HG02759 (cell line): Measurements from ENCODE around the gene FAN1.
"Not testable (repeated sequence)": the region's sequence is repeated elsewhere in the genome, so short reads cannot be mapped to it uniquely, and the experiment has no call there.

ENCODE experiments used
- ATAC-seq: cut with Tn5 transposase; IDR thresholded peaks from one replicate; pipeline ENCODE4 v1.9.1; 2021; ENCODE audit warnings: mild to moderate bottlenecking, moderate library complexity; ENCODE audit not compliant: unreplicated experiment

FAN1 gene

GRCh38 chr15:30903497-30904187 lies at the start of gene FAN1:
TSS of gene FAN1 (plus strand) at chr15:30903915. CDS start at chr15:30904664, 749 bp downstream.
- peak; percentile 87 for ATAC-seq

- no peak for ATAC-seq
Observed at GRCh38 chr15:30859091-30859874, 44.4 kb upstream of the FAN1 start.

GRCh38 chr15:30865257-30865656 lies 38.5 kb upstream of the FAN1 start:
- no peak for ATAC-seq

DNA sequence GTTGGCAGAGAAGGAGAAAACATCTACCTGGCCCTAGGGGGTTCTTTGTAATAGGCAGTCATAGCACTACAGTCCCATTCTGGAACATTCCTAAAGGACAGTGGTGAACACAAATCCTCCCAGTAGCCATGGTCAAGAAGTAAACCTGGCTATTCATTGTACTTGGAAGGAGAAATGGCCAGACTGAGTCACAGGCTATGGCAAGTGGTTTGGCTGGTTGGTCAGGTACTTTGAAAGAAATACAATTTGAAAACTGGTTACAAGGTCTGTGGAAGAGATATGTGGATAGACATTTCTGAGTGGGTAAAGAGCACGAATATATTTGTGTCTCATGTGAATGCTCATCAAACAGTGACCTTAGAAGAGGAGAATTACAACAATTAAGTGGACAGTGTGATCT lies 33.0 kb upstream of the FAN1 start:
- ATAC-seq: no peak

- no peak for ATAC-seq
Observed at GRCh38 chr15:30872341-30872748, 31.4 kb upstream of the FAN1 start.

- no peak for ATAC-seq
Observed at GRCh38 chr15:30877070-30877469, 26.6 kb upstream of the FAN1 start.

- no peak for ATAC-seq
Observed at GRCh38 chr15:30878515-30878914, 25.2 kb upstream of the FAN1 start.

DNA sequence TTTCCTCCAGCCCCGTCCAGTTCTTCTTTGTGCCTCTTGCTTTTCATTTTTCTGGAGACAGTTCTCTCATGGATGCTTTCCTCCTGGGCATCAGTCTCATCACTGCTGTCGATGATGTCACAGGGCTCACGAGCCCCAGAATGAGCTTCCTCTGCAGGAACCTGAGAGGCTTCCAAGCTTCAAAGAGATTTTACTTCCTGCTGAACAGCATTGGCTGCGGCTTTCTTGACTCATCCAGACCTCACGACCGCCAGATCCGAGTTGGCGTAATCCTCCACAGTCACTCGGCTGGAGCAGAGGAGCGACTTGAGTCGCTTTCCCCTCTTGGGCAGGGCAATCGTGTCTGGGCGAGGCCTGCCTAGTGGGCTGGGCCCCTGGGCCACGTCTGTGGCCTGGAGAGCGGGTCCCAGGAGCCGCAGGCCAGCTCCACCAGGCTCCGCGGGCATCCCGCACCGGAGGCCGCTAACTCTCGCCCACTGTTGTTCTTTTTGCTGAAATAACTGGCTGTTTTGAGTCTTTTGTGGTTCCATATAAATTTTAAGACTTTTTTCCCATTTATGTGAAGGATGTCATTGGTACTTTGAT lies 20.8 kb upstream of the FAN1 start:
- ATAC-seq: no peak

GRCh38 chr15:30883666-30884065 lies 20.0 kb upstream of the FAN1 start:
- not testable (repeated sequence) for ATAC-seq

DNA sequence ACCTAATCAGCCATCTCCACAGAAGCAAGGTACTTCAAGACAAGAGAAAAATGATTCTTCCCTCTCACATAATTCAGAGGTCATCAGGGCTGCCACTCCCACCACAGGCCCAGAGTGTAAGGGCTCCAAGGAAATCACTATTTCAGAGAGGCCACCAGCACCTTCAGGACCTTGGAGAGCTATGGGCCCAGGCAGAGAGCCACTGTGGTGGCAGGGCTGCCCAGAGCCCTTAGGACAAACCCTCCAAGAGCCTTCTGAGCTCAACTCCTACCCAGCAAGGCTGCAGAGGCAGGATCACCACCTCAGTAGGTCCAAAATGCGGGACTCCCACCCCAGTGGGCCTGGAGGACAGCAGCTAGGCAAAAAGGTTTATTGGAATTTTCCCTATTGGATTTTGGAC lies 17.9 kb upstream of the FAN1 start:
- no peak for ATAC-seq

DNA sequence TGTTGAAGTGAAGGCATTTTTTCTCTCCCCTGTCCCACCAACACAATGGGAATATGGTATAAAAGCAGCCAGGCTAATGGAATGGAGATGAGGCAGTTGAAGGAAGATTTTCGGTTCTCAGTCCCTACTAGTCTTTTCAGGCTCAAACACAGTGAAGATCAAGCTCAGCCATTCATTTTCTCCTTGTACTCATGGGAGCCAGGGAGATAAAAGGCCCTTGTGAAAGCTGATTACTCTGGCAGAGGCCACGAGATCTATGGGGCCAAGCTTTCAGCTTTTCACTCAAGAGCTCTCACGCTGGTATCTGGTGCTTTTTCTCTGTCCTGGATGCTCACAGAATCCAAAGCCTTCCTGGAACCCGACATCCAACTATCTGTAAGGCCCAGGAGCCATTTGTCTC lies 14.5 kb upstream of the FAN1 start:
- no peak for ATAC-seq

DNA sequence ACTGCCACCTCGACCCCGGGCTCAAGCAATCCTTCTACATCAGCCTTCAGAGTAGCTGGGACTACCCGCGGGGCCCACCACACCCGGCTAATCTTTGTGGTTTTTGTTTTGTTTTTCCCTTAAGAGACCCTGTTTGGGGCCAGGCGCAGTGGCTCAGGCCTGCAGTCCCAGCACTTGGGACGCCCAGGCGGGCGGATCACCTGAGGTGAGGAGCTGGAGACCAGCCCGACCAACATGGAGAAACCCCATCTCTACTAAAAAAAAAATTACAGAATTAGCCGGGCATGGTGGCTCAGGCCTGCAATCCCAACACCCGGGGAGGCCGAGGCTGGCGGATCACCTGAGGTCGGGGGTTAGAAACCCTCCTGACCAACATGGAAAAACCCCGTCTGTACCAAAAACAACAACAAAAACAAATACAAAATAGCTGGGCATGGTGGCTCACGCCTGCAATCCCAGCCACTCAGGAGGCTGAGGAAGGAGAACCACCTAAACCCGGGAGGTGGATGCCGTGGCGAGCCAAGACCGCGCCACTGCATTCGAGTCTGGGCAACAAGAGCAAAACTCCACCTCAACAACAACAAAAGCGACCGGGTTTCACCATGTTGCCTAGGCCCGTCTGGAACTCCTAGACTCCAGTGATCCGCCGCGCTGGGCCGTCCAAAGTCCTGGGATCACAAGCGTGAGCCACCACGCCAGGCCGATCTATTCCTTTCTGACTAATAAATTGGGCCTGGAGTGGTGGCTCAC lies 8.1 kb upstream of the FAN1 start:
- ATAC-seq: no peak

- ATAC-seq: no peak
Observed at GRCh38 chr15:30896211-30896606, 7.5 kb upstream of the FAN1 start.

DNA sequence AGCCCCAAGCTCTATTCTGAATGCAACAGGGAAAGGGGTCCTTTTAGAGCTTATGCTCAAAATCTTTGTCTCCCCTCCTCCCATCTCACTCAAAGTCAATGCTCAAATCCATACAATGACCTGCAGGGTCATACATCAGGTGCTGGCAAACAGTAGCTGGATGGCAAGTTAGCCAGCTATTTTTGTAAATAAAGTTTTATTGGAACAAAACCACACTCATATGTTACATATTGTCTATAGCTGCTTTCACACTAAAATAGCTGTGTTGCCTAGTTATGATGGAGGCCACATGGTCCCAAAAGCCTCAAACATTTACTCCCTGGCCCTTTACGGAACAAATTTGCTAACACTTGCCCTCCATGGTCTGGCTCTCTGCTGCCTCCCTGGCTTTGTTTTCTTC lies 1.8 kb upstream of the FAN1 start:
- ATAC-seq: no peak

- no peak for ATAC-seq
Observed at GRCh38 chr15:30904812-30905211, 1.1 kb downstream of the FAN1 start.

DNA sequence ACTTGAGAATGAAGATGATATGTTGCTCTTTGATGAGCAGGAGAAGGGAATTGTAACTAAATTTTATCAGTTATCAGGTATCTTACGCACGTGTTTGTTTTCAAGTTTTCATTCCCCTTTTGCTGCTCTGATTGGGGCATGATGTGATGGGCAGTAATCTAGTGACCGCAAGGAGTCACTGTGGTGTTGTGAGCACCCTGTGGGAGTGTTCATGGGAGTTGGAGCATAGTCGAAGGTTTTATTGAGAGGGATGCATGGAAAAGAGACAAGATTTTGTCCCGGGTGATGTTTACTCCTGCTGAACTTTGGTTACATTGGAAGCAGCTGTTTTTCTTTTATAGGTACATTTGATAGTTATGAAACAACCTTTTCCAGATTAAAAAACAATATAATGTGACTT lies 2.1 kb downstream of the FAN1 start:
- no peak for ATAC-seq

DNA sequence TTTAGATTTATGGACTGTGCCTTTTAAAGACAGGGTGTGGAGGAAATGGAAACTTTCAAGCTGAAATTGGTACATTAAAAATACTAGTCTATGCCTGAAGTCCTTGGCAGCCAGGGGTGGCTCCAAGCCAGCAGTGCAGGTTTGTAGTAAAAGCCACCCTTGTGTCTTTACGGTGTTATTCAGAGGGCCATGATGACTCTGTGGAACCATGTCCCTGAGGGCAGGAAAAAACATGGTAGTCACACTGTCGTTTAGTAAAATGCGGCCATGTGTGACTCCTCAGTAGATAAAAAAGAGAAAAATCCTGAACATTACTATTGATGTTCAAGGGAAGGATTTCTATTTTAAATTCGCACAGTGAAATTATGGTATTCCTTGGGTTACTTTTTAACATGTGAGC lies 2.7 kb downstream of the FAN1 start:
- no peak for ATAC-seq

DNA sequence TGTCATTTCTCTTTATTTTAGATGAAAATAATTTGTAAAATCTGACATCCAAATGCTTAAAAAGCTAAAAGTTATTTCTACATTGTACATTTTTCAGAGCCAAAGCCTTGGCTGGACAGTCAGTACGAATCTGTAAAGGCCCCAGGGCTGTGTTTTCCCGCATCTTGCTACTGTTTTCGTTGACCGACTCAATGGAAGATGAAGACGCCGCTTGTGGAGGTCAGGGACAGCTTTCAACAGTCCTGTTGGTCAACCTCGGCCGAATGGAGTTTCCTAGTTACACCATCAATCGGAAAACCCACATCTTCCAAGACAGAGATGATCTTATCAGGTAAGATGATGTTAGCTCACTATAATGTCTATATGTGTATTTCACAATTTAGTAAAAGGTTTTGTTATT lies 10.0 kb downstream of the FAN1 start:
- ATAC-seq: no peak

- no peak for ATAC-seq
Observed at GRCh38 chr15:30917013-30917412, 13.3 kb downstream of the FAN1 start.

DNA sequence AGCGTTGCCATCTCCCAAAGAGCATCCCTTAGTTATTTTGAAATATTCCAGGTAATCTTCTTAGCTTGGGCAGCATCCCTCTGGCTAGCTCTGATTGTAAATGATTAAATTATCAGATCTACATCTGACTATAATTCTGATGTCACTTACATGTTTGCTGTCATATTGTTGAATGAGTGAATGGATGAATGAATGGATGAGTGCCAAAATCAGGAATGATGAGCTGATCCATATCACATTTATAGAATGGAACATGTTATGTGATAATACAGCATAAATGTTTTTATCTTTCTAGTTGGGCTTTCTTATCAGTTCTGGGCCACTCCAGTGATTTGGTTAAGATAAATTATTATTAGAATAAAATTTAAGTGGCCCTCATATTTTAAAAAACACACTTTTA lies 14.0 kb downstream of the FAN1 start:
- no peak for ATAC-seq

GRCh38 chr15:30918366-30918765 lies 14.7 kb downstream of the FAN1 start:
- no peak for ATAC-seq
